H7 (cell line): Measurements from ENCODE around the gene ANO10. TPM values are rescaled to one million over a fixed set of nuclear protein-coding genes. Genes with fewer than 3 reads are reported as not detected.

Experiments used
- DNase-seq: peaks from one replicate; pipeline ENCODE4 v3.0.0; 2012
- H3K27me3 ChIP-seq: 2 replicates; pipeline ENCODE4 v1.6.0; 2011; ENCODE audit warnings: mild to moderate bottlenecking, low read length; ENCODE audit not compliant: control insufficient read depth, insufficient read depth
- H3K36me3 ChIP-seq: replicated peaks from 2 replicates; pipeline ENCODE4 v1.5.1; 2011; ENCODE audit warnings: low read length; ENCODE audit not compliant: control insufficient read depth, insufficient read depth
- H3K4me3 ChIP-seq: 2 replicates; pipeline ENCODE4 v1.5.1; 2011; ENCODE audit warnings: low read depth, mild to moderate bottlenecking, control low read depth, low read length, moderate library complexity; ENCODE audit not compliant: insufficient read depth
- total RNA-seq: library from RNA; depleted of rRNA; stranded (reverse); fragments of >200 nt; shearing (Covaris generic); gene quantifications from 2 replicates; pipeline ENCODE4 v1.2.3, GENCODE V29; 2014

Gene ANO10
- total RNA-seq, 1 experiment from 2014 or later, result 23.4 TPM

DNA sequence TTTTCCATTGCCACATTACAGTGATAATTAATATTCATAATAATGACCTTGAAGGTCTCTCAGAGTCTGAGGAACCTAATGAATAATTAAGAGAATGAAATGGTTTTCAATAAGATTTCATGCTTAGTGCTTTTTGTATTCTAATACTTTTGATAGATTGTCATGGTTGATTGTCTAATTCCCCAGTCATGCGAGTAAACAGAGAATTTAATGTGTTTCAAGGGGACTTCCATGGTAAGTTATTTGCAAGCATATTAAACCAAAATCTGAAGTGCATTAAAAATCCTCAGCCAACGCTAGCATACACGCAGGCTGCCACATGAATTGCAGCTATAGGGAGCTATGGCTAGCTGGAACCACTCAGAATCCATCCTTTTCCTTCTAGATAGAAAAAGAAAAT, 18.9 kb upstream of the ANO10 start:
- H3K27me3 ChIP-seq, result no peaks in the 10 kb centered on the region
- DNase-seq, result no peak
- H3K4me3 ChIP-seq, result no peak overlapping the region
- no peaks in the 10 kb centered on the region for H3K36me3 ChIP-seq

DNA sequence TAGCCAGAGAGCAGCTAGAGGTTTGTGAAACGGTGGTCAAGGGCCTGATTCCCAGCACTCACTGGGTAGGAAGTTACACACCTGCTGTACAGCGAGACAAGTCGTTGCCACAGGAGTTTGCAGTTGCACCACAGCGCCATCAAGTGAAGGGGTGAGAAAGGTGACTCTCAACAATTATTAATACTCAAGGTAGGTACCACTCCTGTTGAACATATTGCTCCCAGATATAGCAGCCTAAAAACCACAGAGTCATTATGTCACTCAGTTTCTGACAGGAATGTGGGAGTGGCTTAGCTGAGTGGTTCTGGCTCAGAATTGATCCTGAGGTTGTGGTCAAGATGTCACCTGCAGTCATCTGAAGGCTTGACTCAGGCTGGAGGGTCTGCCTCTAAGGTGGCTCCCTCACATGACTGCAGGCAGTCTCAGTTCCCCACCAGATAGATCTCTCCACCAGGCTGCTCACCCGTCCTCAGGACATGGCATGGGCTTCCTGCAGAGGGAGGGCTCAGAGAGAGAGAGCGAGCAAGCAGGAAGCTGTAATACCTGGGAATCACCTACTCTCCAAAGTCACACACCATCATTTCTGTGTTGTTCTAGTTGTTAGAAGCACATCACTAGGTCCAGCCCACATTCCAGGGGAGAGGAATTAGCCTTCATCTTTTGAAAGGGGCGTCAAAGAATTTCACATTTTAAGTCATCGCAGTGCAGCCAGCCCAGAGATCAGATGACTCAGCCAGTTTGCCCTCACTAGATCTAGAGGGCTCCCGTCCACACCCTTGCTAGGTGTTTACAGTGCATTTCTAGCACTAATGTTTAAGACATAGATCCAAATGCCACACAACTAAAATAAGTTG, 17.0 kb upstream of the ANO10 start:
- DNase-seq, result peak; percentile 31
- H3K4me3 ChIP-seq, result no peak overlapping the region
- H3K27me3 ChIP-seq, result no peaks in the 10 kb centered on the region

DNA sequence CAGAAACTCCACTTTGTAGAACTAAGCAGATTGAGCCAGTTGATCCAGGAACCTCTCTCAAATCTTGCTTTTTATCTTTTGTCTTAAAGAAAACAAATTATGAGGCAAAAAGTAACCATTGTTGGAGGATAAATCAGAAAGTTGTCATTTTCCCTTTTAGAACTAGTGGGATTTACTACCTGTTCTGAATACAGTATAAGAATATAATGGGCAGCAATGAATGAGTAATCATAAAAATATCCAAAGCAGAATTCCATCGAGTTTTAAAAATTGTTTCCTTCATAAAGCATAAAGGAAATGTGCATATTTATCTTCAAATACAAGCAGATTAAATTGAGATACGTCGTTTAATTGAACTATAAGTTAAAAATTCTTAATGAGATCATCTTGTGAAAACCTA, 15.9 kb upstream of the ANO10 start:
- H3K36me3 ChIP-seq, result no peaks in the 10 kb centered on the region
- DNase-seq, result no peak
- no peaks in the 10 kb centered on the region for H3K27me3 ChIP-seq
- no peak overlapping the region for H3K4me3 ChIP-seq

More for the DNA sequence above, 17.0 kb upstream of the ANO10 start:
- no peaks in the 10 kb centered on the region for H3K36me3 ChIP-seq

DNA sequence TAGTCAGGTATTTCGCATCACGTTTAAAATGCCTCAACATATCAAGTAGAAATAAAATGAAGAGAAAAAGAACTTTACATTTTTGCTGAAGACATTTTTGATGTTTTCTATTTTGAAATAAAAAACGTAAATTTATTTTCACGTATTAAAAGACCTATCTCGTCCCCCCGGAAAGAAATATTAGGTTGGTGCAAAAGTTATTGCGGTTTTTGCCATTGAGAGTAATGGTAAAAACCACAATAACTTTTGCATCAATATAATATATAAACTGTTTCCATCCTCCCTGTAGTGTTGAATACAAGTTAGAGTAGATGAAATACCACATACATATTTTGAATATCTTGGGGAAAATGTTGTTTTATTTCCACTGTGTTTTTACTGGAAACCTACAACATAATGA, 11.2 kb upstream of the ANO10 start:
- no peak overlapping the region for H3K4me3 ChIP-seq
- no peaks in the 10 kb centered on the region for H3K36me3 ChIP-seq
- no peak for DNase-seq
- no peaks in the 10 kb centered on the region for H3K27me3 ChIP-seq

DNA sequence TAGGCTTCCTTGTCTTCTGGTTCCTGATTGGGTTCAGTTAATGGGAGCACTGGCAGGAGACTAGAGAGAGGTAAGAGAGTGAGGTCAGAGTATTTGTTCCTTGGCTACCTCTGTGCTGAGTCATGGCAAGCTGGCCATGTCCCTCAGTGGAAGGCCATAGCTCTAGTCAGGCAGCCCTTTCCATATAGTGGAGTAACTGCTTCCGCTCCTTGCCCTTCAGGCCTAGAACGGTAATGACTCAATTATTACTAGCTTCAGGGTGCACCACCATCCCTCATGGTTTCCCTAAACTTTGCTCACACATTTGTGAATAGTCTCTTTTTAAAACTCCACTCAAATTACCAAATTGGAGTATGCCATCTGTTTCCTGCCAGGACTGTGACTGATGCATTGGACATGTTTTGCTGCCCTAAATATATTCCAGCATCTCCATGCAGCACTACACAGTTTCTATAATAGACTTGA, 10.5 kb upstream of the ANO10 start:
- H3K27me3 ChIP-seq, result no peaks in the 10 kb centered on the region
- no peak for DNase-seq
- no peaks in the 10 kb centered on the region for H3K36me3 ChIP-seq
- no peak overlapping the region for H3K4me3 ChIP-seq

DNA sequence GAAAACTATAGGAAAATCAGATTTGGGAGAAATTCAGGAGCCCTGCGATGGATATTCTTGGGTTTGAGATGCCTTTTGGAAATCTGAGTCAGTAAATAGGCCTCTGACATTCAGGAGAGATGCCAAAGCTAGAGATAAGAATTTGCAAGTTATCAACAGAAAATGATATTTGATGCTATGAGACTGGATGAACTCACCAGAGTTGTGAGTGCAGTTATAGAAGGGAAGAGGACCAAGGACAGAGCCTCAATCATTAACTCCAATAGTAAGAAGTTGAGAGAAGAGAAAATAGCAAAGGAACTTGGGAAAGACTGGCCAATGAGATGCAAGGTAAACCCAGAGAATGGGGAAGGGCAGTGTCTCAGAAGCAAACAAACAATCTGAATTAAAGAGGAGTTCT, 7.9 kb upstream of the ANO10 start:
- no peaks in the 10 kb centered on the region for H3K27me3 ChIP-seq
- no peak overlapping the region for H3K4me3 ChIP-seq
- no peak for DNase-seq
- no peaks in the 10 kb centered on the region for H3K36me3 ChIP-seq

DNA sequence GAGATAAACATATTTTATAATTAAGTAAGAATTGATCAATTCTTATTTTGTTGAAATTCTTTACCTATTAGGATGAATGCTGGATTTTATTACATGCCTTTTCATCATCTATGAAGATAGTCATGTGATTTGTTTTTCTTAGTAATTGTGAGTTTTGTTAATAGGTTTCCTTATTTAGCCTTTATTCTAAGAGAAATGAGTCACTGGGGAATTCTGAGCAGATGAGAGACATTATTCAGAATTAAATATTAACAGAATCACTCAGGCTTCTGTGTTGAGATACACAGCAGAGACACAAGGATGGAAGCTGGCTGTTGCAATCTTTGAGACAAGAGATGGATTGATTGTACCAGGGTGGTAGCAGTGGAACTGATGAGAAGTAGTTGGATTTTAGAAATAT, 7.4 kb upstream of the ANO10 start:
- DNase-seq, result no peak
- Histone ChIP-seq H3K36me3 (no peaks in the 10 kb centered on the region), H3K4me3 (no peak overlapping the region), H3K27me3 (no peaks in the 10 kb centered on the region)

DNA sequence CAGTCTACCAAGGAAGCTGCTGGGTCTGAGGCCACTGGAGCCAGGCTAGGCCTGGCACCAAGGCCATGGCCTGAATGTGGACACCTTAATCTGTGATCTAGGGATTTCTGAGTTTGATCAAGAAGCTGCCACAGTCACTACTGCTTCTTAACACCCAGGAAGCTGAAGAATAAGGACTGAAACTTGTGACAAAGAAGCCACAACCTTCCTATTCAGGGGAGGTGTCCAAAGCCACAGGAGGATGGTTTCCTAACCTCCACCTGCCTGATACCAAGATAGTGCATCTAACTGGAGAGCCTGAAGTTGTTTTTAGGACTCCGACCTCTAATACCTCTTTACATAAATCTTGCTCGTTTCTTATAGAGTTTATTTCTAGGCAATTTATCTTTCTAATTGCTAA, 5.5 kb upstream of the ANO10 start:
- H3K27me3 ChIP-seq, result no peaks in the 10 kb centered on the region
- no peak overlapping the region for H3K4me3 ChIP-seq
- no peaks in the 10 kb centered on the region for H3K36me3 ChIP-seq
- no peak for DNase-seq

DNA sequence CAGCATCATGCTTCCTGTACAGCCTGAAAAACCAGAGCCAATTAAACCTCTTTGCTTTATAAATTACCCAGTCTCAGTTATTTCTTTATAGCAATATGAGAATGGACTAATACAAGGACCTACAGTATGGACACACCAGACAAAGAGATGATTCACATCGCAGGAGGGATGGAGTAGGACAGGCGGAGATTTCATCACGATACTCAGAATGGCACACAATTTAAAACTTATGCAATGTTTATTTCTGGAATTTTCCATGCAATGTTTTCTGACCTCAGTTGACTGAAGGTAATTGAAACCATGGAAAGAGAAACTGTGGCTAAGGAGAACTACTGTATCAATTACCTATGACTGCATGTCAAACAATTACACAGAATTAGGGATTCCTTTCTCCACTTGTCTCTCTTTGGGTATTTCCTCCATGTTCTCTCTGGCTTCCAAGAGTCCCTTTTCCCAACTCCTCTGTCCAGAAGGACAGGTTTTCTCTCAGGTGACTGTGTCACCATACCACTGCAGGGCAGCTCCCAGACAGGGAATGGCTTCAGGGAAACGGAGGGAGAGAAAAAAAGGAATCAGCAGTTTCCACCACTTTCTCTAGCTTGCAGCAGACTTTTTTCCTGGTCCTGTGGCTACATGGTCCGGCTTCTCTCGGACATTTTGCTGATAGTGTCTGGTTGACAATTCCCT, 3.0 kb upstream of the ANO10 start:
- no peak for DNase-seq
- H3K36me3 ChIP-seq, result no peaks in the 10 kb centered on the region
- H3K4me3 ChIP-seq, result no peak overlapping the region
- H3K27me3 ChIP-seq, result no peaks in the 10 kb centered on the region

DNA sequence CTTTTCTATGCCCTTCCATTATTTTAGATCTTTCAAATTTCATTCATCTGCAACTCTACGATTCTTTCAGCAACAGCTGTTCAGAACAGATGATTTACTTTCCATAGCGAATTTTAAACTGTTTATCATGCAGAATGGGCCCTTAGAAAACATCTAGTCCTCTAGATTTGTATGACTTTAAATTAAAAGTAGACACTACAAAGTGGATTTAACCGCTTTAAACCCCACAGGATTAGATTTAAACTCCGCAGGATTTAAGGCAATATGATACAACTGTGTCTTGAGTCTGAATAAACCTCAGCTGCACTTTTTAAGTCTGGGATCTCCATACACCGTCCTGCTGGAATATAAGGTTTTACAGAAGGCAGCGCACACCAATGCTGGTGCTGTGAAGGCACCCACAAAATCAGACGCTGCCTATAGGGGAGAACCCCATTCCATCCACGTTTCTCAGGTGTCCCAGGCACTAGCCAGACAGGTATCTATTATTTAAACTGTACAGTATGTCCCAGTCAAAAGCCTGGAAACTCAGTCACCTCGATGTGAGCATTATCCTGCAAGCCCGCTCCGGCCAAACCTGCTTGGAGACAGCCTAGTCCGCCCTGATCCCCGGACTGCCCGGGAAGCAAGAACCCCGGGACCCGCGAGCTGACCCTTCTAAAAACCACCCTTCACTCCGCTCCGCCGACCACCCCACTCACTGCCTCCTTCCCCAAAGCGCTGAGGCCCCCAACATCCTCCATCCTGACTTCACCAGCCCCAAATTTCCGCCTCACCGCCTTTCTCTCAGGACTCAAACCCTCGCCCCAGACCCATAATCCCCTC, 768 bp downstream of the ANO10 start:
- H3K36me3 ChIP-seq, result no peaks in the 10 kb centered on the region
- peak; percentile 13 for DNase-seq
- H3K4me3 ChIP-seq, result peak overlapping the region; percentile 78
- no peaks in the 10 kb centered on the region for H3K27me3 ChIP-seq

DNA sequence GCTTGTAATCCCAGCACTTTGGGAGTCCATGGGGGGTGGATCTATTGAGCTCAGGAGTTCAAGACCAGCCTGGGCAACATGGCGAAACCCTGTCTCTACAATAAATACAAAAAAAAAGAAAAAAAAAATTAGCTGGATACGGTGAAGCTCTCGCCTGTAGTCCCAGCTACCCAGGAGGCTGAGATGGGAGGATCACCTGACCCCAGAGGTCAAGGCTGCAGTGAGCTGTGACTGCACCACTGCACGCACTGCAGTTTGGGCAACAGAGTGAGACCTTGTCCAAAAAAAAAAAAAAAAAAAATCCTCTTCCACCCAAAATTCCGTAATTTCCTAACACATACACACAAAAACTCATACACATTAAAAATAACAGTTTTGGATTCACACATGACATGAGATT, 2.2 kb downstream of the ANO10 start:
- Histone ChIP-seq H3K27me3 (no peaks in the 10 kb centered on the region), H3K36me3 (no peaks in the 10 kb centered on the region), H3K4me3 (no peak overlapping the region)
- no peak for DNase-seq

DNA sequence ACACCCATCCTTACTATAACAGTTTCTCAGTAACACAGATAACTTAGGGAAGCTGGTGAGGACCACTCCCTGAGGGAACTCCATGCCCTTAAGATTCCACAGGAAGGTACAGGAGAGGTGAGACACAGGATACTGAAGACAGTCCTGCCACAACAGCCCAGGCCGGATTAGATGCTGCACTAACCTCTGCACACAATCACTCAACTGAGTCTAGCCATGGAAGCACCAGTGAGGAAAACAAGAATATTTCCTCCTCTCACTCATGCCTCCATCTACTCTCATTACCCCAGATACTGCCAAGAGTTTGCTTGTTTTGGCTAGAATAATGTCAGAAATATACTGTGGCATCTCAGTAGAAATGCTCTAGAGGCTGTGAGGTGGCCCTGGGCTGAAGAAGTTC, 3.7 kb downstream of the ANO10 start:
- no peaks in the 10 kb centered on the region for H3K27me3 ChIP-seq
- H3K36me3 ChIP-seq, result no peaks in the 10 kb centered on the region
- H3K4me3 ChIP-seq, result no peak overlapping the region
- no peak for DNase-seq

DNA sequence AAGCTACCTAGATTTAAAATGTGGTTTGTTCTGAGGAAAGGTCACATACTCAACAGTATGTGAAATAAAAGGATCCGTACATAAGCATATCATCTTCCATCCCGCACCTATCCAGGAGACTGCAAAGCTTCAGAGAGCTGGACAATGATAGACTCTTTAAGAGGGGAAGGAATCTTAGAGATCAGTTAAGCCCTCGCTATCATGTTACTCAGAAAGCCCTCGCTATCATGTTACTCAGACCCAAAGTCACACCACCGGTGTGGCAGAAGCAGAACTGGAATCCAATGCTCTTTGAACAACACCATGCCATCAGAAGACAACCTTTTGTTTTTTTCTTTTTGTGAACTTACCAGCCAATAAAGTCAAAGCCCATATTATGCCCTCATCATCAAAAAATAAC, 5.8 kb downstream of the ANO10 start:
- DNase-seq, result no peak
- H3K27me3 ChIP-seq, result no peaks in the 10 kb centered on the region
- H3K4me3 ChIP-seq, result no peak overlapping the region
- no peaks in the 10 kb centered on the region for H3K36me3 ChIP-seq

DNA sequence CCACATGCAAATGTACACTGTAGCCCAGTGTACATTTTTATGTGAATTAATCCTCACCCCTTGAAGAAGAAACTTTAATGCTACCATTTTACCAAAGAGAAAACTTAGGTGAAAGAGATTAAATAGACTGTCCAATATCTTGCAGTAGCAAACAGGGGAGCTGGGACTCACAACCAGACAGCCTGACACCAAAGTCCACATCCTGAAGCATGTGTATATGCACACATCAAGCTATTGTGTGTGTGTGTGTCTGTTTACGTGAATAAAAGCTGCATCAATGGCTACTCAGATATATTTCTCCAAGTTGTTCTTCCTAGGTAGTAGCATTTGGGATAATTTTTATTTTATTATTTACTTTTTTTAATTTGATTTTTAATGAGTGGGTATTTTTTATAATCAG, 6.7 kb downstream of the ANO10 start:
- Histone ChIP-seq H3K4me3 (no peak overlapping the region), H3K27me3 (no peaks in the 10 kb centered on the region), H3K36me3 (no peaks in the 10 kb centered on the region)
- no peak for DNase-seq

DNA sequence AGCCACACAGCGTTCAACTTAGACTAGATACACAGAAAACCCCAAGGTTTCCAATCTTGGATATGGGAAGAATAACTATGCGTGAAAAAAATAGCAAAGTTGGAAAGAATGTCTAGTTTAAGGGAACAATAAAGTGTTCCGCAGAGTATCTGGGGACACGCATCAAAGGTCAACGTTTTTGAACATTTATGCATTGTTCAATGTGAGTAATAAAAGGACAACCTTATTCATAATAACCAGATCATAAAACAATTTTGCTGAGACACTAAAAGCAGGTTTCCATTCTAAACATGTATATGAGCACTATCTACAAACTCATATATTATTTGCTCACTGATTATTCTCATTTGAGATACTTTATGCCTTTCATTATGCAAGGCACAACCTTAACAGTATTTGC, 7.8 kb downstream of the ANO10 start:
- DNase-seq, result no peak
- H3K36me3 ChIP-seq, result no peaks in the 10 kb centered on the region
- H3K27me3 ChIP-seq, result no peaks in the 10 kb centered on the region
- no peak overlapping the region for H3K4me3 ChIP-seq
